HG02763 (cell line): ENCODE measurements around the gene GSC2.
"Not testable (repeated sequence)": the region's sequence is repeated elsewhere in the genome, so short reads cannot be mapped to it uniquely, and the experiment has no call there.

ENCODE experiments used
- ATAC-seq: cut with Tn5 transposase; IDR thresholded peaks from one replicate; pipeline ENCODE4 v1.9.1; 2021; ENCODE audit warnings: mild to moderate bottlenecking, moderate library complexity; ENCODE audit not compliant: unreplicated experiment

GSC2 gene

DNA sequence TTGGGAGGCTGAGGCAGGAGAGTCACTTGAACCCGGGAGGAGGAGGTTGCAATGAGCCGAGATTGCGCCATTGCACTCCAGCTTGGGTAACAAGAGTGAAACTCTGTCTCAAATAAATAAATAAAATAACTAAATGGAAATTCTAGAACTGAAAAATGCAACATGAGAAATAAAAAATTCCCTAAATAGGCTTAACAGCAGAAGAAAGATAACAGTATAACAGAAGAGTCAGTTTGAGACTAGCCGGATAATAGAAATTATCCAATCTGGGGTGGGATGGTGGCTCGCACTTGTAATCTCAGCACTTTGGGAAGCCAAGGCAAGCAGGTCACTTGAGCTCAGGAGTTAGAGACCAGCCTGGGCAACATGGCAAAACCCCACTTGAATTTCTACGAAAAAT lies 14.3 kb upstream of the GSC2 start:
- ATAC-seq, result no peak

DNA sequence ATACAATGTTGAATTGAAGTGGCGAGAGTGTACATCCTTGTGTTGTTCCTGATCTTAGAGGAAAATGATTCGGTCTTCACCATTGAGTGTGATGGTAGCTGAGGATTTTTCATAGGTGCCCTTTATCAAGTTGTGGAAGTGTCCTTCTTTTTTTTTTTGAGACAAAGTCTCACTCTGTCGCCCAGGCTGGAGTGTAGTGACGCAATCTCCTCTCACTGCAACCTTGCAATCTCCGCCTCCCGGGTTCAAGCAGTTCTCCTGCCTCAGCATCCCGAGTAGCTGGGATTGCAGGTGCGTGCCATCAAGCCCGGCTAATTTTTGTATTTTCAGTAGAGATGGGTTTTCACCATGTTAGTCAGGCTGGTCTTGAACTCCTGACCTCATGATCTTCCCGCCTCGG lies 8.6 kb upstream of the GSC2 start:
- not testable (repeated sequence) for ATAC-seq

DNA sequence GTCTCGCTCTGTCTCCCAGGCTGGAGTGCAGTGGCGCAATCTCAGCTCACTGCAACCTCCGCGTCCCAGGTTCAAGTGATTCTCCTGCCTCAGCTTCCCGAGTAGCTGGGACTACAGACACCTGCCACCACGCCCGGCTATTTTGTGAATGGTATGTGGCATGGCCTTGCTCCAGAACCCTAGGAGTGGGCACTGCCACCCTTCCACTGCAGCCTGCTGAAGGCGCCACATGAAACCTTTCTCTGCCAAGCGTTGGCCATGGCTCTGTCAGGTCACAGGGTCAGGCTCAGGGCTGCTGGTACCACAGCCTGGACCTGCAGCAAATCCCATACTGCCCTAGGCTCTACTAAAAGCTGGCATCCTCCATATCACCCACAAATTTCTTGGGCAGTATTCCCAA lies 6.0 kb upstream of the GSC2 start:
- not testable (repeated sequence) for ATAC-seq

DNA sequence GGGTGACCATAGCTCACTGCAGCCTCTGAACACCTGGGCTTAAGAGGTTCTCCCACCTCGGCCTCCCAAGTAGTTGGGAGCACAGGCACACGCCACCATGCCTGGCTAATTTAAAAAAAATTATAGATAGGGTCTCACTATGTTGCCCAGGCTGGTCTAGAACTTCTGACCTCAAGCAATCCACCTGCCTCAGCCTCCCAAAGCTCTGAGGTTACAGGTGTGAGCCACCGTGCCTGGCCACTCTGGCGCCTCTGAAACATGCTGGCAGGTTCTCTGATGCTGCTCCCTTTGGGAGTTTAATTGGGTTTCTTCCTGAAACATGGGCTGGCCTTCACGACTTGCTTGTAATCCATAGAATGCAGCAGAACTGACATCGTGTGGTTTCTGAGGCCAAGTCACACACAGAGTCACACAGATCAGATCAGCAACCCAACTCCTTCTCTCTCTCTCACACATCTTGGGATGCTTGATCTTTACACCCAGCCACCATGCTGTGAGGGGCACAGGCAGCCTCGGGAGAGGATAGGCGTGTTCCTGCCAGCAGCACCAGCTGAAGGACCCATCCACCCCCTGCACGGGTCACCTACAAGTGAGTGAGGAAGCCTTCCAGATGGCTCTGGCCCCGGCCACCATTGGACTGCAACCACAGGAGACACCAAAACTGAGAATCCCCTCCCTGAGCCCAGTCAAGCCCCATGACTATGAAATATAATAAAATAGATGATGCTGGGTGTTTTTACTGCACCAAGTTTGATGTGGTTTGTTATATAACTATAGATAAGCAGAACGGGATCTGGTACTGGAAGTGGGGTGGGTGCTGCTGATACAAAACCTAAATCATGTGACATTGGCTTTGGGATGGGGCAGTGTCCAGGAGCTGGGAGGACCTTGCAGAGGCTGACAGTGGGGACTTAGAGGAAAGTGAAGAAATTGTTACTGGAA lies 3.1 kb upstream of the GSC2 start:
- ATAC-seq, result no peak

DNA sequence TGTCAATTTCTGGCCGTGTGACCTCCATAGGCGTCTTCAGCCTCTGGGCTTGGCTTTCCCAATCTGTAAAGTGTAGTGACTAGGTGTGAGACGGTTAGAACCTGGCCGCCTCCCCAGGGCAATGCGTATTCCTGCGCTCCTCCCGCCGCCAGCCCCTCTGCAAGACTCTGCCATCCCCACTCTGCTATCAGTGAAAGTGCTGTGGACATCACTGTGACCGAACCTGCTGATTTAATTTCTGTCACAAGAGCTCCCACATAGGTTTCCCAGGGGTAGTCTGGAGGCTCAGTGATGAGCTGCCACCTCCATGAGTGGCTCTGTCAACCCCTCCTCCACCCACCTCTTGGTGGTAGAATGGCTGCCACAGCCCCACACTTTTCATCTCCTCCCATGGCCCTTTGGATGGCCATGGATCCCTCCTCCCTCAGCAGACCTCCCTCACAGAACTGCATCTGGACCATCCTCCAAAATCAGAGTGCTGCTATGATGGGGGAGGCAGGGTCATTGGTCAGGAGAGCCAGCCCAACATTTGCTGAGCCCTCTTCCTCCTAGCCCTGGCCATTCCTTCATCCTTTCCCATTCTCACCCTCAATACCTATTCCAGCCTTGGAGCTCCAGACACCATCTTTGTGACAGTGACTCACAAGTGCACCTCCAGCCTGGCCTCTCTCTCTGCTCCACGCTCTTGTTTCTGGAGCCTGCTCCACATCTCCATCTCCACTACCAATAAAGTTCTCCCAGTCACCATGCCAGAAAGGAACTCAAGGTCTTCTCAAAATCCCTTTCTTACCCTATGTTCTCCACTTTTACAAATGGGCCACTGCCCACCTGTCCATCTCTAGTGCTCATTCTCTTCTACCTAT lies 1.5 kb upstream of the GSC2 start:
- no peak for ATAC-seq

DNA sequence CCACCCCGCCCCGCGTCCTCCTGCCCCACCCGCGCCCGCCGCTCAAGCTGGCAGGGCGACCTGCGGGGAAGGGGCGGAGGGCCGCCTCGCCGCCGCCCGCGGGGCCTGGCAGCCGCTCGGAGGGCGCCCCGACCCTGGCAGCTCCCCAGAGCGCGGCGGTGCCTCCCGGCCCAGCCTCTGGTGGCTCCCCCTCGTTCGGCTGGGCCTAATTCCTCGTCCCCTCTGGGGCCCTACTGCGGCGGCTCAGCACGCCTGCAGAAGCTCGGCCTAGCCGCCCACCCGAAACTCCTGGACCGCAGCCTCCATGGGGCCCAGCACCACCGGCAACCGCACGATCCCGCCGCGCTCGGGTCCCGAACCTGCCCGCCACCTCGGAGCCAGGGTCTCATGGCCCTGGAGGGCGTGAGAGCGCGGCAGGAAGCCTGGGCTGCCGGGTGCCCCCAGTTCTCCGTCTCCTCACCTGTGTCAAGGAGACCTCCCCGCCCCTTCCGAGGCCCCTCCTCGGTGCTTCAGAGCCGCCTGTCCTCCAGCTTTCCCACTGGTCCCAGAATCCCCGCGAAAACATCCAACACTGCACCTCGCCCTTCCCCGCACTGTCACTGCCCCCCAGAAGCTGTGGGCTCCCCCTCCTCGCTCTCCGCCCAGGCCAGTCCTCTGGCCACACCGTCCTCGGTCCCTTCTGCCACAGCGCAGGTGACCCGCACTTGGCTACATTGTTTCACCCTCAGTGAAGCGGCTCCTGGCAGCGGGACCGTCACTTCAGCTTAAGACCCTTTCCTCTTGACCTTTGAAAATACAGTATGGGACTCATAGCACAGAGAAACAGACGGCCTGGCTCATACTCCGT lies 613 bp upstream of the GSC2 start:
- no peak for ATAC-seq

DNA sequence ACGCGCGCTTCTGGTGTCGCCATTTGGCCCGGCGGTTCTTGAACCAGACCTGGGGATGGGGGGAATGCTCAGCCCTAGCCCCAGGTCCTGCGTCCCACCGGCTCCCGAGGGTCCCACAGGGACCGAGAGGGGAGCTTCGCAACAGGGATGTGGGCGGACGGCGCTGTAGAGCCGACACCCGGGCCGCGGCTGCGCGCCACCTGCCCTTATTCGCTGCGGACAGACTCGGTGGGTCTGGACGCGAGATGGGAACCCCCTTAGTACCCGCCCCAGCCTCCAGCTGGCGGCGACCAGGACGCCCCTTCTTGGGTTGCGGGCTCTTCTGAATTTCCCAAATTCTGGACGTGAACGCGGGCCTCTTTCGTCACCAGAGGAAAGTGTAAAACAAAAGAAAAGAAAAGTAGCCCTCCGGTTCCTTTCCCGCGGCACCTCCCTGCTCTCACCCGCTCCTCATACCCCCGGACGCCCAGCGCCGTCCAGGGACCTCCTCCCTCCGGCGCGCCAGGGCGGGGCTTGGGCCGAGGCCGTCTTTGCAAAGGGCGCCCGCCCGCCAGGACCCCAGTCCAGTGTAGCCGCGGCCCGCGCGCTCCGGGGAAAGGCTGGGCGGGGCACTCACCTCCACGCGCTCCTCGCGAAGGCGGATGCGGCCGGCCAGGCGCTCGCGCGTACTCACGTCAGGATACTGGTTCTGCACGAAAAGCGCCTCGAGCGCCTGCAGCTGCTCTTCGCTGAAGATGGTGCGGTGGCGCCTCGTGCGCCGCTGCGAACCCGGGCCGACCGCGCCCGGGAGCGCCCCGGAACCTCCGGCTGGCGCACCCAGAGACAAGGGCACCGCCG lies 827 bp downstream of the GSC2 start:
- ATAC-seq, result no peak

DNA sequence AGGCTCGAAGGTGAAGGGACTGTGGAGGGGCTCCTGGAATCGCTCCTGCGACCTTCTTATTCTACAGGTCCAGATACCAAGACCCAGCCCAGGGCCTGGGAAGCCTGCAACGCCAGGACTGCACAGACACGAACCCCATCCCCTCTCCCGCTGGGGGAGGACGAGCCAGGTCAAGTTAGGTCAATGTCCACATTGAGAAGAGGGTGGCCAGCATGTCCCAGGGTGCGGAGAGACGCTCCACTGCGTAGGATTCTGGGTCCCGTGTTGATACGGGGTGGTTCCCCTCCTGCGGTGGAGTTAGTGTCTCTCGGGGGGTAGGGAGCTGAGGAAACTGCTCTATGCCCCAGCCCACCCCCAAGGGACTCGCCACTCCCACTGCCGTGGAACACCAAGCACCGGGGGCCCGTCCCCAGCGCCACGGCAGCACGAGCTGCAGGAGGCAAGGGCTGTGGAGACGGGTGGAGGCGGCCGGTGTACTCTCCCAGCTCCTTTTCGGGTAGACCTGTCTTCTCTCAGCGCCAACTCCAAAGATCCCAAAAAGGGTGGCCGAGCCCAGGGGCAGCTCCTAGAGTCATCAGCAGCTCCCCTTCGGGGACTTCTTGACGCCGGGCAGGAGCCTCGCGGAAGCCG lies 1.6 kb downstream of the GSC2 start:
- no peak for ATAC-seq

DNA sequence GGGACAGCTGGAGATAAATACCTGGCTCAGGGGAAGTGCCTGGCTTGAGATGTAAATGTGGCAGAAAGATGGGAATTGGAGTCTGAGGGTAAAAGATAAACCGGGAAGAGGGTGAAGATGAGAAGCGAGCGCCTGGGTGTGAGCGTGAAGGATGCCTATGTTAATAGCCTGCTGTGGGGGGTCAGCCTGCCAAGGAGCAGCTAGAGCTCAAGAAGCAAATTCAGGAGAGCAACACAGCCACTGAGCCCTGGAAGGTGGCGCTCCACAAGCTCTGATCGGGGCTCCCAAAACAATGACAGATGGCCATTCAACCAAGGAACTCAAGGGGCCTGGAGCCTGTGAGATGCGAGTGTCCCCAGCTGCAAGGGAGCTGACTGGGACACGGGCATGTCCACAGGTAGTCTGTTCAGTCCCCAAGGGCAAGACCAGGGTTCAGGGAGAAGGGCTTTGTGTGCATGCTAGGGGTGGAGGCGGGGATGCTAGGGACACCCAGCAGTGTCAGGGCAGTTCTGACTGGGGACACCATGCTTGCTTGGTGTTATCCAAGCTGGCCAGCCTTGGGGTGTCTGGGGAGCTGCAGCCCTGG lies 2.8 kb downstream of the GSC2 start:
- ATAC-seq, result no peak

DNA sequence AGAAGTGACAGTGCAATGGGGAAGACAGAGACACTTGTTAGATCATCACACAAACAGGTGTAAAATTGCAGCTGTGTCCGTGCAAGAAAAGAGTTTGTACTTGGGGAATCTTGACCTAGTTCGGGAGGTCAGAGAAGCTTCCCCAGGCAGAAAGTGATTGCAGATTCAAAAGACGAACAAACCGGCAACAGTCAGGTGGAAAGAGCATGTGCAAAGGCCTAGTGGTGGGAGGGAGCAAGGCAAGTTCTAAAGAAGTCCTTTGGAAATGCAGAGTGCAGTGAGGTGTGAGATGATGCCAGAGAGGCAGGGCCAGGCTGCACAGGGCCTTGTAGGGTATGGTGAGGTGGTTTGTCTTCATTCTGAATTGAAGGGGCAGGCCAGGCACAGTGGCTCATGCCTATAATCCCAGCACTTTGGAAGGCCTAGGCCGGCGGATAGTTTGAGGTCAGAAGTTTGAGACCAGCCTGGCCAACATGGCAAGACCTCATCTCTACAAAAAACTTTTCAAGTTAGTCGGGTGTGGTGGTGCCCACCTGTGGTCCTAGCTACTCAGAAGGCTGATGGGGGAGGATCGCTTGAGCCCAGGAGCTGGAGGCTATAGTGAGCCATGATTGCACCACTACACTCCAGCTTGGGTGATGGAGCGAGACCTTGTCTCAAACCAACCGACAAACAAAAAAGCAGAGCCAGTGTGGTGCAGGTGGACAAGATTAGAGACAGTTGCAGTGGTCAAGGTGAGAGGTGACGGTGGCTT lies 3.7 kb downstream of the GSC2 start:
- no peak for ATAC-seq

DNA sequence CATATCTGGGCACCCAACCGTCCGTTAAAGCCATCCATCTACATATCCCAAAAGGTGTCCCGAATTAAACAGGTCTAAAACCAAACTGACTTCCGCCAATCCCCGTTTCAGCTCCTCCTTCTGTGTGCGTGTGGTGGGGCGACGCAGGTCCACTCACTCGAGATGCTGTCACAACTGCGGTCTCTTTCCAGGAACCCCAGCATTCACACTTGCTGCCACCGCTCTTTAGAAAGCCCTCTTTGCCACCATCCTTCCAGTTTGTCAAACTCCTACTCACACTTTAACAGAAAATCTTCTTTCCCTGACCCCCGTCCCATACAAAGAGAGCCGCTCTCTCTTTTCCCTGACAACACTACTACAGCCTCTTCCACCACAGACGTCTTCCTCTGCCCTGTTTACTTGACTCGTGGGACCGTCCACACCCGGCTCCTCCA lies 6.1 kb downstream of the GSC2 start:
- no peak for ATAC-seq

DNA sequence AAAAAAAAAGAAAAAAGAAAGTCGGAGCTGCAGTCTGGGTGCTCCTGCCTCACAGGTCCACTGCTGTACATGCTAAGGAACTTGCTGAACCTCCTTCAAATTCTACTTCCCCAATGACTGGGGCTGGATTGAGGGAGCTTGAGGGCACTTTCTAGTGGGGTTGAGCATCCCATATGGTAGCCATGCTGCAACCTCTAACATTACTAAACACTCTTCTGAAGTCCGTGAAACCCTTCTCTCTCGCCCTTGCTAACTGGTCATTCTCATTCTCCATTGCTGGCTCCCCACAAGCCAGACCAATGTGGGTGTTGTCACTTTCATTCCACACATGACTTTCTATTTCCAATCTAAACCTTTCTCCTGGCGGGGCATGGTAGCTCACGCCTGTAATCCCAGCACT lies 6.9 kb downstream of the GSC2 start:
- no peak for ATAC-seq

DNA sequence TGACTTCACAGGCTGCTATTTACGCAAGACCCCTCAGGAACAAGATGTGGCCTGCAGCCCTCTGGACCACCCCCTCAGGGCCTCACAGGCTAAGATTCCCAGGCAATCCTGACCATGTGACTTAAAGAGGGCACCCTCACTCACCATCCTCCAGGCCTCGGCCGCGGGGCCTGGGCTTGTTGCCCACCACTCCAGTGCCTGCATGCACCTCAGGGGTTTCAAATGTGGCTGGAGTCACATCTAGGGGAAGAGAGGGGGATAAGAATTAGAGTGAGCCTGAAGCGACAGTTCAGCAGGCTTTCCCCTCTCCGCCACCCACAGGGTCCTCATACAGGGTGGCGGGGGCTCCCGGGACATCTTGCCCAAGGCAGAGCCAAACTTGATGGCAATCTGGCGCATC lies 7.7 kb downstream of the GSC2 start:
- ATAC-seq, result no peak

DNA sequence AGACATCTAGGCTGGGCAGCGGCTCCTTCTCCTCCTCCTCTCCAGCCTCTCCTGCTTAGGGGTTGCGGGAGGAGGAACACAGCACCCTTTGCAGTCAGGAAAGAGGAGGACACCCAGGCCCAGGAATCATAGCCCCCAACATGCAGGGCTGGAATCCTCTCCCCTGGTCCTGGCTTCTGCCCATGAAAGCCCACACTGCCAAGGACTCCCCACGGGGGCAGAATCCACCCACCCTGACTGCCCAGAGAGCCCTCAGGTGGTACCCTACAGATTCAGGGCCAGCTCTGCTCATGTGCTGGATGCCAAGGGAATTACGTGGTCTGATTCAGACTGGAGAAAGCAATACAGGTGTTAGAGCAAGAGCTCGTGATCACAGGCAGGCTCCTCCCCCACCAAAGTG lies 10.1 kb downstream of the GSC2 start:
- ATAC-seq, result no peak

DNA sequence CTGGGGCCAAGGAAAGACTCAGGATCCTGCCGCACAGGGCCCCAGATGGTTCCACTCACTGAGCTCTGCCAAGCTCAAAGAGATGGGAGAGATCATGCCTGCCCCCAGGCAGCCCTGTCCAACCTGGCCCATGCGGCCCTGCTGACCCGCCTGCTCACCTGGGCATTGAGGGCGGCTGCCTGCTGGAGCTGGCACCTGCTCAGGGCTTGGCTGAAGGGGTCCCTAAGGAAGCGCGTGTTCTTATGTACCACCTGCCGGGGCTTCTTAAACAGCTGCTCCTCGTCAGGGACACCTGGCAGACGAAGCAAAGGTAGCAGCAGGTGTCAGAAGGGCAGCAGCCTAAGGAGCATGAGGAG lies 11.1 kb downstream of the GSC2 start:
- no peak for ATAC-seq

DNA sequence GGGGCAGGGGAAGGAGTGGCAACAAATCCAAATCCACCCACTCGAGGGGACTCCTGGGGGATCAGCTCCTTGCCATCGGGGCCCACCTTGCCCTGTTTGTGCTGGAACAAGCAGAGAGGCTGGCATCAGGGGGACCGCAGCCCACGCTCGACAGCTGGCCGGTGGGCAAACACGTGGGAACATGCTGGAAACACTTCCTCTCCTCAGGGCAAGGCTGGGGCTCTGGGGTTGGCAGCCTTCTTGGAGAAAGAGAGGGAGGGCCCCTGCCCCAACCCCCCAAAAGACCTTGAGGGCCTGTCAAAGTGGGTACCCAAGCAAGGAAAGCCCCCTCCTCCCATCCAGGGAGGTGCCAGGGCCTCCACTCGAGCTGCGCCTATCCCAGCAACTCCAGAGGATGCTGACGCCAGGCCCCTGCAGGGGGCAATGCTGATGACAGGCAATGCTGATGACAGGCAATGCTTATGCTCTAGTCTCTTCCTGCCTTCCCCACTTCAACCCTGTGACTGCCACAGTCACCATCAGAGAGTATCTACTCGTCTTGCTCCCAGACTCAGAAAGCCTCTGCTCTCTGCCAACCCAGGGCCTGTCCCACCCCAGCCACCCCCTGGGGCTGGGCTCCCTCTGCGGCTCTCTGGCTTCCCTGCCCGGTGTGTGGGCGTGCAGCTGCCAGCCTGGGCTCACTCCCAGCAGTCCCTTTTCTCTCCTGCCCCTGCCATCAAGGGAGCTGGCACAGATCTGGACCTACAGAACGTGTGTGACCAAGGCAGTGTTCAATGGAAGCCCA lies 11.7 kb downstream of the GSC2 start:
- ATAC-seq, result no peak

DNA sequence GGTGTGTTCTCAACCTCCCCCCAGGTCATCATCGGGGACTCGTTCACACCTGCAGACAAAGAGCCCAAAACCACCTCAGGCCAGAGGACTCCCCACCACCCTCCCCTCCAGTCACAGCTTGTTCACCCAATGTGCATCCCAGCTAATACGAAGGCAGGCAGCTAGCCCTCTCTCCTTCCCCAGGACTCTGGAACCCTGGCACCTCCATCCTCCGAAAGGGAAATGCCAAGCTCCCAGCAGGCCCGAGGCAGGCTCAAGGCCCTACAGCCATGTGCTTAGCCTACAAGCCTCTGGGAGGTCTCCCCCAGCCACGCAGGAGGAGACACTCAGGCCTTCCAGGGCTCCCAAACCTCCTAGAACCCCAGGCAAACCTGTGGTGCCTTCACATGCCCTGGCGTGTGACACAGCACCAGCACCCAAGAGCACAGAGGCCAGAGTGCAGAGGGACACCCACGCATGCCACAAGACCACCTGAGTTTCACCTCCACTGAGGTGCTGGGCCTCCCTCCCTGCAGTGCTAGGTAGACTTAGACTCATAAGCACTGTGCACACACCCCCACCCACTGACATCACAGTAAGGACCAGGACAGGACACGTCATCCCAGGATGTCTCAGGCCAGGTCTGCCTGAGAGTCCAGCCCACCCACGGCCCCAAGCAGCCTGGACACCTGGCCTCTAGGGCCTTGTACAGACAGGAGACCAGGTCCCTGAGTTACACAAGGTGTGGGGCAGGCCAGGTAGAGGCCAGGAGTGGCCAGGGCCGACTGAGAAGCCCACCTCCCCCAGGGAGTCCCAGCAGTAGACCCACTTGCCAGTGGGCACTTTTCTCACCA lies 12.5 kb downstream of the GSC2 start:
- no peak for ATAC-seq
